HUES64 (cell line): ENCODE results near the gene PLLP.
"Not testable (repeated sequence)": the region's sequence is repeated elsewhere in the genome, so short reads cannot be mapped to it uniquely, and the experiment has no call there.

Experiments used
- H3K27ac ChIP-seq: 2 replicates; pipeline ENCODE4 v1.7.0; 2013; ENCODE audit warnings: low read depth, low read length, inconsistent platforms
- H3K27me3 ChIP-seq: 2 replicates; pipeline ENCODE4 v1.6.1; 2013; ENCODE audit warnings: mild to moderate bottlenecking, low read length; ENCODE audit not compliant: insufficient read depth
- H3K36me3 ChIP-seq: 2 replicates; pipeline ENCODE4 v1.6.1; 2013; ENCODE audit warnings: mild to moderate bottlenecking, low read length; ENCODE audit not compliant: insufficient read depth
- H3K4me1 ChIP-seq: 2 replicates; pipeline ENCODE4 v1.6.1; 2013; ENCODE audit warnings: mild to moderate bottlenecking, low read length, moderate library complexity; ENCODE audit not compliant: insufficient read depth
- H3K4me3 ChIP-seq: 2 replicates; pipeline ENCODE4 v1.5.1; 2013; ENCODE audit warnings: mild to moderate bottlenecking, low read length, moderate library complexity
- H3K9ac ChIP-seq: 2 replicates; pipeline ENCODE4 v1.6.1; 2013; ENCODE audit warnings: mild to moderate bottlenecking, low read depth, low read length
- H3K9me3 ChIP-seq: 2 replicates; pipeline ENCODE4 v1.6.1; 2013; ENCODE audit warnings: low read depth, low read length; ENCODE audit not compliant: insufficient read depth
- WGBS: fragments of 150-250, 120-280 bp; methylation state at CpG from one replicate; pipeline ENCODE4 v1.1.7; 2013; ENCODE audit warnings: missing lambda C conversion rate; 5-methylcytosine and 5-hydroxymethylcytosine counted together

Gene PLLP

GRCh38 chr16:57270221-57271062 is 14.0 kb downstream of the PLLP start:
- Histone ChIP-seq H3K9me3 (no peaks in the 10 kb centered on the region), H3K27me3 (no peaks in the 10 kb centered on the region), H3K36me3 (no peaks in the 10 kb centered on the region), H3K4me1 (peaks cover 12% of the 10 kb centered on the region; the same call in 1 of the 2 replicates), H3K9ac (no peak overlapping the region), H3K4me3 (no peak overlapping the region), H3K27ac (peak overlapping the region; percentile 18; the same call in 1 of the 2 replicates)
- WGBS, result 77% methylated on average over 23 of the region's 25 CpGs

DNA sequence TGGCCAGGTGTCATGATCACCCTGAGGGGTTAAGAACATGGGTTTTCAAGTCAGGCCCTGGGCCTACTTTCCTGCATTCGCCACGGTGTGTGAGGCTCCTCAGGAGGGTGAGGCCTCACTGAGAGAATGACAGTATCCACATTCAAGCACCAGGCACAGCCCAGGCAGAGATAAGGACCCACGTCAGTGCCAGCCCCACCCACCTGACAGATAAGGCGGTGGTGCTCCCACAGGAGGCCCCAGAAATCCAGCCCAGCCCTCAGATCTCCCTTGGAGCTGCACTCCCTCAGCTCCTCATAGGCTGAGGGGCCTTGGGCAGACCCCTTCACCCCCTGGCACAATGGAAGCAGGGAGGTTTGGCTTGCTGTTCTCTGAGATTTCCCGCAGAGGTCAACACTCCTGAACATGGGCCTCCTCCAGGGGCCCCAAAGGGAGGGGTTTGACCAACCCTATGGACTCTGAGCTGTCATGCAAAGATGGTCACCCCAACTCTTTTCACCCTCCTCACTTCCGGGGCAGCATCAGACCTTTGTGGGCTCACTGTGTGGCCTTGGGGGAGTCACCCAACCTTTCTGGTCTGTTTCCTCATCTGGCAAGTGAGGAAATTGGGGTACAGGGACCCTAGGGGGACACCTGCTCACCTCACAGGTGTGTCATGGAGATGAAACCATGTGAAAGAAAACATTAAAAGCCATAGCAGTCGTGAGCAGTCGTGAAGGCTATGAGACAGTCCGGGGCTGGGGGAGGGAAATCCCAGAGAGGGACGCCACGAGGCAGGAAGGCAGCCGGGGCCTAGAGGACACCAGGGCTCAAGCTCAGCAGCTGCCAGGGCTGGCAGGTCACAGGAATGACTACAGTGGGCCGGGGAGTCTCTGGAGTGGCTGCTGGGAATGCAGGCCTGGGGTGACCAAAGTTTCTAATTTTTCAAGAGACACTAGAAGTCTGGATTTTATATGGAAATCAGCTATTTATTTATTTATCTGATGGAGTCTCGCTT is 15.4 kb downstream of the PLLP start:
- 78% methylated on average over 14 of the region's 14 CpGs for WGBS
- no peak overlapping the region for H3K27ac ChIP-seq
- peaks cover 12% of the 10 kb centered on the region; the same call in 1 of the 2 replicates for H3K4me1 ChIP-seq
- H3K9me3 ChIP-seq, result no peaks in the 10 kb centered on the region
- no peak overlapping the region for H3K4me3 ChIP-seq
- H3K36me3 ChIP-seq, result no peaks in the 10 kb centered on the region
- H3K27me3 ChIP-seq, result no peaks in the 10 kb centered on the region
- no peak overlapping the region for H3K9ac ChIP-seq

DNA sequence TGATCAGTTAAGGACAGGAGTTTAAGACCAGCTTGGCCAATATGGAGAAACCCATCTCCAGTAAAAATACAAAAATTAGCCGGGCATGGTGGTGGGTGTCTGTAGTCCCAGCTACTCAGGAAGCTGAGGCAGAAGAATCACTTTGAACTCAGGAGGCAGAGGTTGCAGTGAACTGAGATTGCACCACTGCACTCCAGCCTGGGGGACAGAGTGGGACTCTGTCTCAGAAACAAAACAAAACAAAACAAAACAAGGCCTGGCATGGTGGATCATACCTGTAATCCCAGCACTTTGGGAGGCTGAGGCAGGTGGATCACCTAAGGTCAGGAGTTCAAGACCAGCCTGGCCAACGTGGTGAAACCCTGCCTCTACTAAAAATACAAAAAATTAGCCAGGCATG is 17.1 kb downstream of the PLLP start:
- not testable (repeated sequence) for H3K9ac ChIP-seq, H3K4me3 ChIP-seq, H3K27ac ChIP-seq, H3K36me3 ChIP-seq, H3K27me3 ChIP-seq, H3K9me3 ChIP-seq
- 92% methylated on average over 2 of the region's 2 CpGs for WGBS
- H3K4me1 ChIP-seq, result peaks cover 12% of the 10 kb centered on the region; the same call in 1 of the 2 replicates

GRCh38 chr16:57266531-57267260 is 17.8 kb downstream of the PLLP start:
- Histone ChIP-seq H3K9ac (no peak overlapping the region), H3K27me3 (no peaks in the 10 kb centered on the region), H3K4me3 (no peak overlapping the region), H3K36me3 (no peaks in the 10 kb centered on the region), H3K9me3 (no peaks in the 10 kb centered on the region), H3K4me1 (peaks cover 12% of the 10 kb centered on the region; the same call in 1 of the 2 replicates), H3K27ac (no peak overlapping the region)
- WGBS, result 67% methylated on average over 6 of the region's 6 CpGs

GRCh38 chr16:57265850-57266530 is 18.5 kb downstream of the PLLP start:
- Histone ChIP-seq H3K36me3 (no peaks in the 10 kb centered on the region), H3K27me3 (no peaks in the 10 kb centered on the region), H3K27ac (no peak overlapping the region), H3K4me1 (peaks cover 12% of the 10 kb centered on the region; the same call in 1 of the 2 replicates), H3K9me3 (no peaks in the 10 kb centered on the region), H3K4me3 (no peak overlapping the region), H3K9ac (no peak overlapping the region)
- WGBS, result 92% methylated on average over 16 of the region's 16 CpGs

DNA sequence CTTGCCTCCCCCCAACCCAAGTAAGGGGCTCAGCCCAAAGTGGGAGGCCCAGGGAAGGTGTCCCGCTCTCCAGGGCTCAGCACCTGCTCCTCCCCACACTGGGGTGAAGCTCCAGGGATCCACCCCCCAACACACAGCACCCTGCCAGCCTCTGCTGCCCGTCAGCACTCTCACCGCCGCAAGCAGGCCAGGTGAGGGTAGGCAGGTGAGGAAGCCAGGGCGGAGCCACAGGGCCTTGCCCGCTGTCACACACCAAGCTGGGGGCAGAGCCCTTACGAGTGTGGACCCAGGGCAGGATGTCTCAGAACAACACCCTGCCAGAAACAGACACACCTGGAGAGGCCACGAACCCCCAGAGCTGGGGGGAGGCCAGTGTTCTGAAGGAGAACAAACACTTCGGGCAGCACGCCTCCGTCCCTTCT is 19.5 kb downstream of the PLLP start:
- peaks cover 12% of the 10 kb centered on the region for H3K4me1 ChIP-seq
- no peak overlapping the region for H3K9ac ChIP-seq
- H3K9me3 ChIP-seq, result no peaks in the 10 kb centered on the region
- no peak overlapping the region for H3K4me3 ChIP-seq
- no peaks in the 10 kb centered on the region for H3K27me3 ChIP-seq
- WGBS, result 91% methylated on average over 11 of the region's 11 CpGs
- H3K27ac ChIP-seq, result no peak overlapping the region
- H3K36me3 ChIP-seq, result no peaks in the 10 kb centered on the region

DNA sequence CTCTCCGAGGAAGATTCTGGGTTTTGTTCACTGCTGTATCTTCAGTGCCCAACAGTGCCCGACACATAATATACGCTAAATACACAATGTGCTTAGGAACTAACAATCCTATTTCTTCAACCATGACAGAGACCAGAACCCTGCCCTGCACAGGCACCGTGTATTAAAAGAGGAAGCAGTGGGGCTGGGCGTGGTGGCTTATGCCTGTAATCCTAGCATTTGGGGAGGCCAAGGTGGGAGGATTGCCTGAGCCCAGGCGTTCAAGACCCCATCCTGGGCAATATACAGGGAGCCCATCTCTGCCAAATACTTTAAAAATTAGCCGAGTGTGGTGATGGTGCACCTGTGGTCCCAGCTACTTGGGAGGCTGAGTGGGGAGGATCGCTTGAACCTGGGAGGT is 20.1 kb downstream of the PLLP start:
- WGBS, result 93% methylated on average over 8 of the region's 8 CpGs
- Histone ChIP-seq H3K27ac (no peak overlapping the region), H3K9me3 (no peaks in the 10 kb centered on the region), H3K36me3 (no peaks in the 10 kb centered on the region), H3K27me3 (no peaks in the 10 kb centered on the region), H3K4me1 (peaks cover 17% of the 10 kb centered on the region), H3K9ac (no peak overlapping the region), H3K4me3 (no peak overlapping the region)

DNA sequence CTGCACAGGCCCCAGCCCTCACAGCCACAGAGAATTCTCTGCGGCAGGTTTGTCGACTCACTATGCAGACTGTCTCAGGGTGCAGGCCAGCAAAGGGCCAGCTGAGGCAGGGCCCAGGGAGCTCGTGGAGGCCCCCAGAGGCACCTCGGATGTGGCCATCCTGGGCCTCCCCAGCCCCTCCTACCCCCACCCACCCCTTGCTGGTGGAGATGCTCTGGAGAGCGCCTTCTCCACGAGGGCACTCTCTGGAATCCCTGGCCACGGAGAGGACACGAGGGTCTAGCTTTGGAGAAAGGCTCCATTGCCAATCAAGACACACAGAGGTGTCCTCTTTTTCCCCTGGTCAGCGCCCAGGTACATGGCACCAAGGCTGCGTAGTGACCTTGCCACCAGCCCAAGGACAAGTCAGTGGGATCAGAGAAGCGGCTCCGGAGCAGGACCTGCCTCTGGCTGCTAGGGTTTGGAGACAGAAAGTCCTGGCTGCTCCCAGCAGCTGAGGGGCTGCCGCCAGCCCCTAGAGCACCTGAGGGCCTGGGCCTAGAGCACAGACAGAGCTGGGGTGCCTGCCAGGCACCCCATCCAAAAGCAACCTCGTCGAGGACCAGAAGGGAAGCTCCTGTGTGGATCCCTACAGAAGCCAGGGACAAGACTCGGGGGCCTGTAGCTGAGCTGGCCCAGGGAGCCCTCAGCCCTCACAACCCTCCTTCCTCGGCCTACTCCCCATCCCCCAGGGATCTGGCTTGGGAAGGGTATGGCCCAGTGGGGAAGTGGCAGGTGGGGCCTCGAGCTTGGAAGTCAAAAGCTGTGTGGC is 20.7 kb downstream of the PLLP start:
- 89% methylated on average over 17 of the region's 18 CpGs for WGBS
- Histone ChIP-seq H3K4me3 (no peak overlapping the region), H3K9me3 (no peaks in the 10 kb centered on the region), H3K27ac (no peak overlapping the region), H3K27me3 (no peaks in the 10 kb centered on the region), H3K4me1 (peaks cover 17% of the 10 kb centered on the region), H3K36me3 (no peaks in the 10 kb centered on the region), H3K9ac (no peak overlapping the region)

DNA sequence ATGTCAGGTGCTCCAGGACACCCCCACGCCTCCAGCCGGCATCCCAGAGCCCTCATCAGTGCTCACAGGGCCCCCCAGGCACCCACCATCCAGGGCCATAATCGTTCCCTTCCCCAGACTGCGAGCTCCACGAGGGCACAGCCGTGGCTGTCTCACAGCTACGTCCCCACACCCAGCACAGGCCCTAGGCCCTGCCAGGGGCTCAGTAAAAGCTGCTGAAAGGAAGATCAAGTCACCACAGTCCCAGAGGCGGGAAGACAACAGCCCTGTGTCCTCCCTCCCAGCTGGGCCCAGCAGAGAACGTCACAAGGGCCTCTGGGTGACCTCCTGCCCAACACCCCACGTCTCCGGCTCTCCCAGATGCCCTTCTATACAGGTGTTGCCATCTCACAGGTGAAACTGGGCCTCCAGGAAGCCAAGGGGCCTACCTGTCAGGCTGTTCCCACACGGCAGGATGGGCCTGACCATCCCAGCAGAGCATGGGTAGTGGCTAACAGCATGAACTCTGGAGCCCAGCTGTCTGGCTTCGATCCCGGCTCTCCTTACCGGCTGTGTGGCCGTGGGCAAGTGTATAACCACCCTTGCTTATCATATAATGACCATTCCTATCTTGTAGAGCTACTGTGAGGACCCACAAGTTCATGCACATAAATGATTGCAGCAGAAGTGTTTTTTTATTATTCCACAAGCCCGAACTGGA is 21.5 kb downstream of the PLLP start:
- H3K9me3 ChIP-seq, result no peaks in the 10 kb centered on the region
- H3K4me1 ChIP-seq, result peaks cover 17% of the 10 kb centered on the region
- no peaks in the 10 kb centered on the region for H3K36me3 ChIP-seq
- H3K27me3 ChIP-seq, result no peaks in the 10 kb centered on the region
- H3K27ac ChIP-seq, result no peak overlapping the region
- H3K4me3 ChIP-seq, result no peak overlapping the region
- H3K9ac ChIP-seq, result no peak overlapping the region
- 91% methylated on average over 17 of the region's 17 CpGs for WGBS
